GM12878 (cell line): ENCODE results near the gene KCNMB2. TPM values are rescaled to one million over a fixed set of nuclear protein-coding genes. Genes with fewer than 3 reads are reported as not detected.

ENCODE experiments used
- ATAC-seq: fragments of 200-7000 bp; cut with Tn5 transposase; 3 replicates; pipeline ENCODE4 v1.9.1; 2020; ENCODE audit warnings: mild to moderate bottlenecking, moderate library complexity
- BruUV-seq: library from RNA; stranded (reverse); fragments of 400-500 nt; replicated peaks from 2 replicates; lab custom pipeline; 2021; lab: Mats Ljungman, UMichigan
- CTCF ChIA-PET: fragments of 300-600 bp; sonication (Branson Sonifier 250); formaldehyde crosslinking; extraction: SDS; loops from one replicate; lab custom pipeline; 2021; ENCODE audit warnings: inconsistent platforms; lab: Yijun Ruan, JAX
- POLR2A ChIA-PET: fragments of 350-600 bp; formaldehyde crosslinking; extraction: SDS; loops from one replicate; lab custom pipeline; 2021; ENCODE audit warnings: inconsistent platforms; lab: Charles Lee
- RAD21 ChIA-PET: fragments of 300-600 bp; sonication (Branson Sonifier 250); formaldehyde crosslinking; loops from one replicate; lab custom pipeline; 2023; ENCODE audit warnings: antibody characterized with exemption; ENCODE audit not compliant: unreplicated experiment; lab: Charles Lee
- SMC1A ChIA-PET: fragments of 300-600 bp; sonication (Branson Sonifier 250); formaldehyde crosslinking; loops from one replicate; lab custom pipeline; 2023; ENCODE audit not compliant: unreplicated experiment, uncharacterized antibody; lab: Charles Lee
- DNase-seq: peaks from one replicate; pipeline ENCODE4 v3.0.0-alpha.2; 2011; ENCODE audit warnings: low read depth, low spot score
- FAIRE-seq: peaks from 3 replicates; lab custom pipeline; 2011; peaks lifted over from hg19 to GRCh38; lab: Jason Lieb, UNC
- H2AFZ ChIP-seq: 2 replicates; pipeline ENCODE4 v1.6.0; 2011; ENCODE audit warnings: low read depth, low read length, control low read depth; ENCODE audit not compliant: control insufficient read depth
- H3K27ac ChIP-seq: 2 replicates; pipeline ENCODE4 v1.5.1; 2011; ENCODE audit warnings: control low read depth; ENCODE audit not compliant: control insufficient read depth, insufficient read depth
- H3K27me3 ChIP-seq, 2 experiments: replicated peaks in 1 of 2; 2 replicates each; pipeline versions ENCODE4 v1.6.0 to v1.6.1; 2011; ENCODE audit warnings: low read length in 1 of 2; ENCODE audit not compliant: control insufficient read depth in 2 of 2, insufficient read depth in 2 of 2
- H3K36me3 ChIP-seq, 2 experiments: 2 replicates each; pipeline ENCODE4 v1.5.1; 2011; ENCODE audit warnings: low read length in 1 of 2; ENCODE audit not compliant: control insufficient read depth in 2 of 2, insufficient read depth in 2 of 2
- H3K4me1 ChIP-seq: 2 replicates; pipeline ENCODE4 v1.6.1; 2011; ENCODE audit warnings: mild to moderate bottlenecking, low read length, moderate library complexity, mixed read lengths; ENCODE audit not compliant: control insufficient read depth, insufficient read depth
- H3K4me2 ChIP-seq: 2 replicates; pipeline ENCODE4 v1.6.0; 2011; ENCODE audit warnings: control low read depth; ENCODE audit not compliant: control insufficient read depth, insufficient read depth
- H3K4me3 ChIP-seq: fragments of 200-600 bp; sonication (generic); 2 replicates; pipeline ENCODE4 v1.5.1; 2016
- H3K79me2 ChIP-seq: 2 replicates; pipeline ENCODE4 v1.6.0; 2011; ENCODE audit warnings: low read length; ENCODE audit not compliant: control insufficient read depth, insufficient read depth
- H3K9ac ChIP-seq: 2 replicates; pipeline ENCODE4 v1.8.0; 2011; ENCODE audit warnings: low read length, control low read depth, mixed read lengths; ENCODE audit not compliant: control insufficient read depth, insufficient read depth
- H3K9me3 ChIP-seq: replicated peaks from 3 replicates; pipeline ENCODE4 v1.5.1; 2011; ENCODE audit warnings: mild to moderate bottlenecking, low read length; ENCODE audit not compliant: control insufficient read depth, insufficient read depth
- H4K20me1 ChIP-seq: 2 replicates; pipeline ENCODE4 v1.6.0; 2011; ENCODE audit not compliant: control insufficient read depth, insufficient read depth
- CHD2 ChIP-seq: IDR thresholded peaks from 2 replicates; pipeline ENCODE4 v1.6.1; 2011; ENCODE audit warnings: low read depth, low read length, improper control_type of control experiment, borderline replicate concordance
- HCFC1 ChIP-seq: fragments of 150-350 bp; IDR thresholded peaks from 2 replicates; pipeline ENCODE4 v1.6.1; 2014; ENCODE audit warnings: low read length
- IRF4 ChIP-seq: IDR thresholded peaks from 2 replicates; pipeline ENCODE4 v1.6.1; 2011; ENCODE audit warnings: low read depth, low read length
- JUND ChIP-seq: IDR thresholded peaks from 2 replicates; pipeline ENCODE4 v1.6.1; 2012; ENCODE audit warnings: low read depth, mild to moderate bottlenecking, low read length, improper control_type of control experiment, moderate library complexity
- KDM1A ChIP-seq: fragments of 200-600 bp; sonication (generic); IDR thresholded peaks from 2 replicates; pipeline ENCODE4 v1.6.1; 2016; ENCODE audit warnings: borderline replicate concordance
- POLR2AphosphoS2 ChIP-seq: IDR thresholded peaks from 2 replicates; pipeline ENCODE4 v1.6.1; 2011; ENCODE audit warnings: low read depth, mild to moderate bottlenecking, low read length, improper control_type of control experiment, moderate library complexity
- POLR2AphosphoS5 ChIP-seq: IDR thresholded peaks from 2 replicates; pipeline ENCODE4 v1.6.1; 2011; ENCODE audit warnings: mild to moderate bottlenecking, low read length, inconsistent platforms
- RUNX3 ChIP-seq: IDR thresholded peaks from 2 replicates; pipeline ENCODE4 v1.6.1; 2012; ENCODE audit warnings: low read length, inconsistent platforms
- SIN3A ChIP-seq: IDR thresholded peaks from 2 replicates; pipeline ENCODE4 v1.6.1; 2012; ENCODE audit warnings: low read depth, low read length, improper control_type of control experiment
- SMAD1 ChIP-seq: fragments of 450-650 bp; IDR thresholded peaks from 2 replicates; pipeline ENCODE4 v1.6.1; 2018; ENCODE audit warnings: mild to moderate bottlenecking, low read depth; ENCODE audit not compliant: partially characterized antibody
- SREBF2 ChIP-seq: IDR thresholded peaks from 2 replicates; pipeline ENCODE4 v1.6.1; 2012; ENCODE audit warnings: mild to moderate bottlenecking, low read length
- STAT3 ChIP-seq: IDR thresholded peaks from 2 replicates; pipeline ENCODE4 v1.6.1; 2011; ENCODE audit warnings: low read depth, low read length, improper control_type of control experiment
- SUPT20H ChIP-seq: IDR thresholded peaks from 2 replicates; pipeline ENCODE4 v1.6.1; 2011; ENCODE audit warnings: low read depth, mild to moderate bottlenecking, low read length, moderate library complexity, borderline replicate concordance; ENCODE audit not compliant: control insufficient read depth
- TCF12 ChIP-seq: IDR thresholded peaks from 2 replicates; pipeline ENCODE4 v1.6.1; 2011; ENCODE audit warnings: low read depth, mild to moderate bottlenecking, low read length
- ZSCAN29 ChIP-seq: fragments of 450-650 bp; IDR thresholded peaks from 2 replicates; pipeline ENCODE4 v1.6.1; 2017; ENCODE audit warnings: mild to moderate bottlenecking, moderate library complexity
- WGBS: methylation state at CpG from one replicate; pipeline ENCODE4 v1.1.6; 2016; ENCODE audit warnings: low lambda C conversion rate; ENCODE audit not compliant: insufficient replicate concordance, insufficient coverage; ENCODE audit errors: missing lambda C conversion rate; 5-methylcytosine and 5-hydroxymethylcytosine counted together
- in situ Hi-C: fragments of 300-500 bp; cut with MboI; formaldehyde crosslinking; loops from 9 replicates; pipeline ENCODE4 v1.14.3; 2018; ENCODE audit warnings: mixed read lengths
- intact Hi-C: fragments of 100-400 bp; cut with micrococcal nuclease; formaldehyde crosslinking; loops from one replicate; pipeline ENCODE4 v1.14.2; 2022; ENCODE audit not compliant: unreplicated experiment
- polyA plus RNA-seq, 11 experiments: library from polyadenylated mRNA; depleted of rRNA in 4 of 11; unstranded in 6 of 11; stranded (reverse) in 5 of 11; fragments of >200 nt; fragmentation: Nextera tagmentation in 4 of 11; fragmentation: Illumina TruSeq in 1 of 11; extraction: Ambion mirVana in 4 of 11; extraction: Trizol in 1 of 11; gene quantifications; 1 replicate in 1 of 11; 2 replicates in 10 of 11; pipeline versions ENCODE4 v1.2.1 to v1.2.3, GENCODE V29; 2011 to 2016; ENCODE audit warnings: inconsistent platforms in 2 of 11, missing spikeins in 2 of 11, low read depth in 1 of 11
- total RNA-seq, 4 experiments: library from RNA; depleted of rRNA in 3 of 4; stranded (reverse); fragments of >200 nt in 3 of 4; fragmentation: Illumina TruSeq in 1 of 4; extraction: Trizol in 1 of 4; gene quantifications; 2 replicates each; pipeline versions ENCODE4 v1.2.1 to v1.2.3, GENCODE V29; 2013 to 2021
- TF ChIP-seq, protein P1 (sequence below): IDR thresholded peaks from 2 replicates; pipeline ENCODE4 v1.6.1; 2012; ENCODE audit warnings: low read depth, low read length, improper control_type of control experiment
- TF ChIP-seq, protein P2 (sequence below): fragments of 450-650 bp; IDR thresholded peaks from 2 replicates; pipeline ENCODE4 v1.6.1; 2014; ENCODE audit warnings: mild to moderate bottlenecking
- TF ChIP-seq, protein P3 (sequence below): fragments of 150-350 bp; IDR thresholded peaks from 2 replicates; pipeline ENCODE4 v1.6.1; 2014; ENCODE audit warnings: mild to moderate bottlenecking, low read depth, low read length

KCNMB2 gene
- total and polyA plus RNA-seq, 10 of the 15 experiments (the other 5 are each of a cell fraction or from before 2014, with no cell fraction given), result 0.22 to 18.8 (median 11.0) TPM

- TF ChIP-seq IRF4, result no peak
- TF ChIP-seq, protein P1, sequence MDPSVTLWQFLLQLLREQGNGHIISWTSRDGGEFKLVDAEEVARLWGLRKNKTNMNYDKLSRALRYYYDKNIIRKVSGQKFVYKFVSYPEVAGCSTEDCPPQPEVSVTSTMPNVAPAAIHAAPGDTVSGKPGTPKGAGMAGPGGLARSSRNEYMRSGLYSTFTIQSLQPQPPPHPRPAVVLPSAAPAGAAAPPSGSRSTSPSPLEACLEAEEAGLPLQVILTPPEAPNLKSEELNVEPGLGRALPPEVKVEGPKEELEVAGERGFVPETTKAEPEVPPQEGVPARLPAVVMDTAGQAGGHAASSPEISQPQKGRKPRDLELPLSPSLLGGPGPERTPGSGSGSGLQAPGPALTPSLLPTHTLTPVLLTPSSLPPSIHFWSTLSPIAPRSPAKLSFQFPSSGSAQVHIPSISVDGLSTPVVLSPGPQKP, result no peak
- no peak for TF ChIP-seq SMAD1
Observed at GRCh38 chr3:178849199-178849910, 313.1 kb downstream of the KCNMB2 start (continued).

DNA sequence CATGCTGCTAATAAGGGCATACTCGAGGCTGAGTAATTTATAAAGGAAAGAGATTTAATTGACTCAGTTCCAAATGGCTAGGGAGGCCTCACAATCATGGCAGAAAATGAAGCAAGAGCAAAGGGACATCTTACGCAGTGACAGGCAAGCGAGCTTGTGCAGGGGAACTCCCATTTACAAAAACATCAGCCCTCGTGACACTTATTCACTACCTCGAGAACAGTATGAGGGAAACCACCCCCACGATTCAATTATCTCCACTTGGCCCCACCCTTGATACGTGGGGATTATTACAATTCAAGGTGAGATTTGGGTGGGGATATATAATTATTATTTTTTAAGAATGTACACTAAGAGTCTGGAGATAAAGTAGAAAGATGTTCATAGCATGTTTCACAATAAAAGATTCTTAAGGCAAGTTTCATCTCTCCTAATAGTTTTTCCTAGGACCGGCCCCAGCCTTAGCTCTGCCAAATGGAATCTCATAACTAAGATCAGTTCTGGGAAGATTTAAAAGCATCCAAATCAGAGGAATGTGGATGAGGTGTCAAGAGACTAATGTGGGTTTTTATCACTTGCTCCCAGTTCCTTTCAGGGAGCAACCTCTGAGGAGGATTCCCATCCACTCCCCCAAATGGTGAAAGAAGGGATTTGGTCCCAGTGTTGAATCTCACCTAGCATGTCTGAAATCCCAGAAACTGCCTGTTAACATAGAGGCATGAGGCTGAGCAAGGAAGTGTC lies 314.4 kb downstream of the KCNMB2 start:
- Histone ChIP-seq H3K4me1 (no peaks in the 10 kb centered on the region), H3K79me2 (no peaks in the 10 kb centered on the region), H4K20me1 (no peaks in the 10 kb centered on the region), H3K9me3 (no peaks in the 10 kb centered on the region), H3K4me3 (no peak overlapping the region), H3K27ac (no peak overlapping the region), H3K36me3 (no peaks in the 10 kb centered on the region), H2AFZ (no peak overlapping the region), H3K27me3 (no peaks in the 10 kb centered on the region), H3K9ac (no peak overlapping the region), H3K4me2 (no peak overlapping the region)
- ATAC-seq (no peak), DNase-seq (no peak), FAIRE-seq (no peak)
- RAD21 ChIA-PET, result no interaction called here
- POLR2A ChIA-PET, result interaction anchor here (0.5 to 0.6 kb wide), 2 partner anchors 118 to 242 kb away, joined by 3 read pairs; no protein-coding TSS in a partner anchor
- intact Hi-C loops, result no loop called here
- CTCF ChIA-PET, result interaction anchor here (1.2 kb wide), 1 partner anchor 19 kb away, joined by 5 read pairs; no protein-coding TSS in a partner anchor
- SMC1A ChIA-PET, result no interaction called here
- BruUV-seq, result no TSS peak
- in situ Hi-C loops, result no loop called here
- WGBS, result 35% methylated on average over 8 of the region's 8 CpGs
- TF ChIP-seq TCF12 (no peak), SUPT20H (no peak), CHD2 (no peak), POLR2AphosphoS5 (no peak), RUNX3 (no peak), JUND (no peak), SREBF2 (no peak), SIN3A (no peak), ZSCAN29 (no peak), KDM1A (no peak), POLR2AphosphoS2 (no peak), STAT3 (no peak), HCFC1 (no peak)
- TF ChIP-seq, protein P2, sequence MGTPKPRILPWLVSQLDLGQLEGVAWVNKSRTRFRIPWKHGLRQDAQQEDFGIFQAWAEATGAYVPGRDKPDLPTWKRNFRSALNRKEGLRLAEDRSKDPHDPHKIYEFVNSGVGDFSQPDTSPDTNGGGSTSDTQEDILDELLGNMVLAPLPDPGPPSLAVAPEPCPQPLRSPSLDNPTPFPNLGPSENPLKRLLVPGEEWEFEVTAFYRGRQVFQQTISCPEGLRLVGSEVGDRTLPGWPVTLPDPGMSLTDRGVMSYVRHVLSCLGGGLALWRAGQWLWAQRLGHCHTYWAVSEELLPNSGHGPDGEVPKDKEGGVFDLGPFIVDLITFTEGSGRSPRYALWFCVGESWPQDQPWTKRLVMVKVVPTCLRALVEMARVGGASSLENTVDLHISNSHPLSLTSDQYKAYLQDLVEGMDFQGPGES, result no peak
- TF ChIP-seq, protein P3, sequence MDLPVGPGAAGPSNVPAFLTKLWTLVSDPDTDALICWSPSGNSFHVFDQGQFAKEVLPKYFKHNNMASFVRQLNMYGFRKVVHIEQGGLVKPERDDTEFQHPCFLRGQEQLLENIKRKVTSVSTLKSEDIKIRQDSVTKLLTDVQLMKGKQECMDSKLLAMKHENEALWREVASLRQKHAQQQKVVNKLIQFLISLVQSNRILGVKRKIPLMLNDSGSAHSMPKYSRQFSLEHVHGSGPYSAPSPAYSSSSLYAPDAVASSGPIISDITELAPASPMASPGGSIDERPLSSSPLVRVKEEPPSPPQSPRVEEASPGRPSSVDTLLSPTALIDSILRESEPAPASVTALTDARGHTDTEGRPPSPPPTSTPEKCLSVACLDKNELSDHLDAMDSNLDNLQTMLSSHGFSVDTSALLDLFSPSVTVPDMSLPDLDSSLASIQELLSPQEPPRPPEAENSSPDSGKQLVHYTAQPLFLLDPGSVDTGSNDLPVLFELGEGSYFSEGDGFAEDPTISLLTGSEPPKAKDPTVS, result no peak
